Stomach (tissue), 9 donors: ENCODE measurements around the gene BDKRB1. TPM values are rescaled to one million over a fixed set of nuclear protein-coding genes. Genes with fewer than 3 reads are reported as not detected.

Experiments
- DNase-seq, 2 donors: peaks; one replicate each; pipeline versions ENCODE4 v3.0.0 to v3.0.0-alpha.2; 2013 to 2019
- H3K27ac ChIP-seq, 5 donors: fragments of 200-600 bp in 4 of 5; sonication (generic) in 4 of 5; one replicate each; pipeline ENCODE4 v1.5.1; 2013 to 2019; ENCODE audit warnings: mild to moderate bottlenecking in 1 of 5, moderate library complexity in 1 of 5
- H3K27me3 ChIP-seq, 3 donors: fragments of 200-600 bp; sonication (generic); one replicate each; pipeline ENCODE4 v1.5.1; 2017 to 2019; ENCODE audit warnings: mixed run types in 1 of 3
- H3K36me3 ChIP-seq, 4 donors: fragments of 200-600 bp; sonication (generic); 1 replicate in 3 of 4; 2 replicates in 1 of 4; pipeline ENCODE4 v1.5.1; 2016 to 2019
- H3K4me1 ChIP-seq, 4 donors: fragments of 200-600 bp; sonication (generic); one replicate each; pipeline ENCODE4 v1.5.1; 2016 to 2019
- H3K4me3 ChIP-seq, 4 donors: fragments of 200-600 bp; sonication (generic) in 3 of 4; one replicate each; pipeline ENCODE4 v1.5.1; 2016 to 2019; ENCODE audit warnings: mild to moderate bottlenecking in 1 of 4
- H3K9me3 ChIP-seq, 4 donors: fragments of 200-600 bp; sonication (generic); one replicate each; pipeline ENCODE4 v1.5.1; 2016 to 2019
- CTCF ChIP-seq, 7 experiments: fragments of 450-650 bp in 4 of 7; fragments of 200-600 bp in 3 of 7; sonication (generic) in 3 of 7; IDR thresholded peaks; one replicate each; pipeline ENCODE4 v1.5.1; 2016 to 2019; ENCODE audit warnings: antibody characterized with exemption in 7 of 7, control low read depth in 2 of 7, mild to moderate bottlenecking in 1 of 7
- EP300 ChIP-seq: sonication (generic); formaldehyde crosslinking; IDR thresholded peaks from one replicate; pipeline ENCODE4 v1.6.1; 2017; ENCODE audit warnings: antibody characterized with exemption
- POLR2A ChIP-seq, 4 donors: fragments of 450-650 bp; IDR thresholded peaks; one replicate each; pipeline ENCODE4 v1.6.1; 2016; ENCODE audit warnings: antibody characterized with exemption in 4 of 4, control low read depth in 2 of 4, mild to moderate bottlenecking in 1 of 4, moderate library complexity in 1 of 4
- POLR2AphosphoS5 ChIP-seq, 3 donors: sonication (generic); formaldehyde crosslinking; IDR thresholded peaks; one replicate each; pipeline ENCODE4 v1.6.1; 2016; ENCODE audit warnings: antibody characterized with exemption in 3 of 3
- WGBS, 5 donors: extraction: QIAGEN DNeasy Blood & Tissue Kit in 3 of 5; methylation state at CpG; one replicate each; pipeline versions ENCODE4 v1.1.5 to v1.1.7; 2013 to 2018; 5-methylcytosine and 5-hydroxymethylcytosine counted together
- intact Hi-C: fragments of 100-400 bp; cut with DNase I; formaldehyde crosslinking; loops from one replicate; pipeline ENCODE4 v1.15.1; 2023; ENCODE audit warnings: low total_unique reads
- polyA plus RNA-seq, 3 donors: library from polyadenylated mRNA; stranded (reverse); fragments of 200-250 nt; gene quantifications; one replicate each; pipeline ENCODE4 v1.2.3, GENCODE V29; 2013
- total RNA-seq, 5 donors: library from RNA; depleted of rRNA; stranded (reverse); fragments of >200 nt; gene quantifications; one replicate each; pipeline versions ENCODE4 v1.1.0 to v1.2.3, GENCODE V29; 2014 to 2016
- donor health status: healthy with polysubstance abuse.
- donor health status: Bipolar disorder and iron deficiency.
- donor health status: healthy.

The BDKRB1 gene
- total and polyA plus RNA-seq, 8 donors, result 0.92 to 7.1 (median 4.2) TPM; not detected in 3

GRCh38 chr14:96275177-96276112, 19.4 kb downstream of the BDKRB1 start:
- TF ChIP-seq POLR2AphosphoS5 (IDR thresholded peaks at IDR 0.05) (peak in 1 of 3 donors; percentile 29), EP300 (no peak), POLR2A (IDR thresholded peaks at IDR 0.05) (no peak), CTCF (IDR thresholded peaks at IDR 0.05) (peak in 5 of 7 experiments; percentile 84 to 91 (median 90))
- H3K4me3 ChIP-seq, result no peak overlapping the region
- intact Hi-C loops, result loop anchor here (5.0 kb wide), 1 partner anchor 173 kb away; no protein-coding TSS in a partner anchor
- peaks cover 5 to 33% (median 19%) of the 10 kb centered on the region in 4 donors for H3K9me3 ChIP-seq
- peaks cover 6 to 21% (median 16%) of the 10 kb centered on the region in 4 donors for H3K4me1 ChIP-seq
- peak overlapping the region in 4 of 5 donors; percentile 33 to 68 (median 48) for H3K27ac ChIP-seq
- peak; percentile 75 to 88 for DNase-seq
- H3K27me3 ChIP-seq, result no peaks in the 10 kb centered on the region
- WGBS, 5 donors, result 16 to 18% (median 17%) methylated on average over 17 of the region's 17 CpGs
- peaks cover 0 to 6% (median 0%) of the 10 kb centered on the region in 4 donors for H3K36me3 ChIP-seq

- 87 to 100% (median 96%) methylated on average over 1 of the region's 1 CpG for WGBS, 5 donors
- Histone ChIP-seq H3K27me3 (no peaks in the 10 kb centered on the region), H3K4me3 (no peak overlapping the region), H3K9me3 (peaks cover 5 to 15% (median 13%) of the 10 kb centered on the region in 4 donors), H3K27ac (no peak overlapping the region), H3K4me1 (peaks cover 6 to 21% (median 16%) of the 10 kb centered on the region in 4 donors), H3K36me3 (peaks cover 0 to 16% (median 7%) of the 10 kb centered on the region in 4 donors)
- no peak for DNase-seq
- no peak for TF ChIP-seq POLR2A (IDR thresholded peaks at IDR 0.05)
- TF ChIP-seq POLR2AphosphoS5 (IDR thresholded peaks at IDR 0.05), result no peak
- TF ChIP-seq EP300, result no peak
- TF ChIP-seq CTCF (IDR thresholded peaks at IDR 0.05), result no peak
- intact Hi-C loops, result loop anchor here (5.0 kb wide), 1 partner anchor 176 kb away; no protein-coding TSS in a partner anchor
Measured at GRCh38 chr14:96277890-96278289, 21.9 kb downstream of the BDKRB1 start.

GRCh38 chr14:96279564-96279963, 23.6 kb downstream of the BDKRB1 start:
- intact Hi-C loops, result loop anchor here (5.0 kb wide), 1 partner anchor 177 kb away; no protein-coding TSS in a partner anchor
- Histone ChIP-seq H3K4me3 (no peak overlapping the region), H3K9me3 (peaks cover 5 to 15% (median 13%) of the 10 kb centered on the region in 4 donors), H3K27me3 (no peaks in the 10 kb centered on the region), H3K36me3 (peaks cover 0 to 31% (median 19%) of the 10 kb centered on the region in 4 donors), H3K4me1 (peaks cover 6 to 19% (median 14%) of the 10 kb centered on the region in 4 donors), H3K27ac (no peak overlapping the region)
- 82 to 95% (median 91%) methylated on average over 8 of the region's 8 CpGs for WGBS, 5 donors
- DNase-seq, result no peak
- TF ChIP-seq POLR2A (IDR thresholded peaks at IDR 0.05), result no peak
- TF ChIP-seq POLR2AphosphoS5 (IDR thresholded peaks at IDR 0.05), result no peak
- no peak for TF ChIP-seq CTCF (IDR thresholded peaks at IDR 0.05)
- TF ChIP-seq EP300, result no peak

- no peak for DNase-seq
- WGBS, 5 donors, result 91 to 100% (median 97%) methylated on average over 2 of the region's 2 CpGs
- Histone ChIP-seq H3K4me1 (peaks cover 5 to 19% (median 11%) of the 10 kb centered on the region in 4 donors), H3K4me3 (no peak overlapping the region), H3K9me3 (peaks cover 5 to 15% (median 13%) of the 10 kb centered on the region in 4 donors), H3K27ac (no peak overlapping the region), H3K27me3 (no peaks in the 10 kb centered on the region), H3K36me3 (peaks cover 0 to 31% (median 22%) of the 10 kb centered on the region in 4 donors)
- TF ChIP-seq POLR2AphosphoS5 (IDR thresholded peaks at IDR 0.05) (no peak), CTCF (IDR thresholded peaks at IDR 0.05) (no peak), EP300 (no peak), POLR2A (IDR thresholded peaks at IDR 0.05) (no peak)
- intact Hi-C loops, result no loop called here
Measured at GRCh38 chr14:96280104-96280503, 24.1 kb downstream of the BDKRB1 start.
